Psoas muscle (tissue), 8 donors: ENCODE results near the gene FOXN4. TPM values are rescaled to one million over a fixed set of nuclear protein-coding genes. Genes with fewer than 3 reads are reported as not detected.

Experiments used
- ATAC-seq, 4 donors: fragments of 200-7000 bp; cut with Tn5 transposase; one replicate each; pipeline ENCODE4 v1.9.1; 2020; ENCODE audit warnings: moderate library complexity in 3 of 4, mild to moderate bottlenecking in 2 of 4
- DNase-seq, 2 donors: peaks; one replicate each; pipeline ENCODE4 v3.0.0-alpha.2; 2020
- H3K27ac ChIP-seq: fragments of 200-600 bp; one replicate; pipeline ENCODE4 v1.8.0; 2022
- H3K27me3 ChIP-seq, 3 donors: fragments of 200-600 bp in 1 of 3; one replicate each; pipeline versions ENCODE4 v1.6.1 to v1.8.0; 2013 to 2022; ENCODE audit warnings: low read length in 2 of 3, mild to moderate bottlenecking in 2 of 3, moderate library complexity in 1 of 3; ENCODE audit not compliant: insufficient read depth in 3 of 3
- H3K36me3 ChIP-seq, 2 donors: fragments of 200-600 bp in 1 of 2; one replicate each; pipeline versions ENCODE4 v1.6.1 to v1.8.0; 2013 to 2022; ENCODE audit warnings: low read depth in 1 of 2, mild to moderate bottlenecking in 1 of 2, moderate library complexity in 1 of 2; ENCODE audit not compliant: insufficient read depth in 1 of 2
- H3K4me1 ChIP-seq: fragments of 200-600 bp; one replicate; pipeline ENCODE4 v1.8.0; 2022
- H3K4me3 ChIP-seq: fragments of 200-600 bp; one replicate; pipeline ENCODE4 v1.8.0; 2022; ENCODE audit warnings: mild to moderate bottlenecking
- H3K9me3 ChIP-seq: fragments of 200-600 bp; one replicate; pipeline ENCODE4 v1.8.0; 2022
- WGBS, 3 donors: extraction: QIAGEN DNeasy Blood & Tissue Kit; methylation state at CpG; one replicate each; pipeline versions ENCODE4 v1.1.6 to v1.1.7; 2013; 5-methylcytosine and 5-hydroxymethylcytosine counted together
- intact Hi-C, 2 donors: fragments of 100-400 bp; cut with DNase I; formaldehyde crosslinking; loops; one replicate each; pipeline versions ENCODE4 v1.11.0 to v1.14.2; 2022
- polyA plus RNA-seq, 3 donors: library from polyadenylated mRNA; stranded (reverse); fragments of 200-250 nt; gene quantifications; one replicate each; pipeline ENCODE4 v1.2.3, GENCODE V29; 2013
- total RNA-seq, 4 donors: library from RNA; stranded (reverse); fragmentation: NEBNext Ultra II Directional in 2 of 4; extraction: Animal tissue kit (Norgen Biotek cat#: 25700) in 2 of 4; gene quantifications; one replicate each; pipeline versions ENCODE4 v1.2.1 to v1.2.4, GENCODE V29; 2021 to 2023
- TF ChIP-seq, protein P1 (sequence below): fragments of 200-600 bp; IDR thresholded peaks from one replicate; pipeline ENCODE4 v1.8.0; 2022; ENCODE audit warnings: antibody characterized with exemption
- donor health status: healthy with polysubstance abuse.
- donor health status: DM: no; HTN: no; CAD: no; lungs with moderate emphysema.
- donor health status: Bipolar disorder and iron deficiency.
- donor health status: healthy.
- donor health status: DM: yes; HTN: yes; CAD: no.
- donor health status: DM: no; HTN: no; CAD: no.
- donor health status: DM: no; HTN: no; CAD: no.
- donor health status: DM: yes; HTN: yes; CAD: no.

The FOXN4 gene
- total and polyA plus RNA-seq, 7 donors = 0.01 to 0.03 TPM; not detected in 5

DNA sequence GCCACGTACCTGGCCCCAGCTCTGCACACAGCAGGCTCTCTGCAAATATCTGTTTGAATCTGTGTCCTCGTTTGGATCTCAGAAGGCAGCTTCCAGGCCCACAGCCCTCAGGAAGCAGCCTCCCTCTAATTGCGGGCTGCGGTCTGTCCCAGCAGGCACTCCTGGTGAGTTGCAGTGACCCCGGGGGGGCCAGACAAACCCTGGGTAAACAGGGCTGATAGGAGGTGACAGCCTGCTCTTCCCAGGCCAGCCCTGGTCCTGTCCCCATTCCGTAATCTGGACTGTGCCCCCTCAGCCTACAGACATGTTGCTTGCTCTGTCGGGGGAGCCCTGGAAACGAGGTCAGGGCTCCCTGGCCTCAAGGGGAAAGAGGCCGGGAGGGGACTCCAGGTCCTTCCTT is 2.0 kb downstream of the FOXN4 start:
- Histone ChIP-seq H3K9me3 (no peaks in the 10 kb centered on the region), H3K4me3 (no peak overlapping the region), H3K36me3 (no peaks in the 10 kb centered on the region), H3K27ac (no peak overlapping the region), H3K4me1 (peaks cover 13% of the 10 kb centered on the region), H3K27me3 (peaks cover 0 to 52% (median 11%) of the 10 kb centered on the region in 3 donors)
- DNase-seq (no peak), ATAC-seq (no peak)
- WGBS, 3 donors = 73 to 84% (median 75%) methylated on average over 9 of the region's 9 CpGs
- TF ChIP-seq, protein P1, sequence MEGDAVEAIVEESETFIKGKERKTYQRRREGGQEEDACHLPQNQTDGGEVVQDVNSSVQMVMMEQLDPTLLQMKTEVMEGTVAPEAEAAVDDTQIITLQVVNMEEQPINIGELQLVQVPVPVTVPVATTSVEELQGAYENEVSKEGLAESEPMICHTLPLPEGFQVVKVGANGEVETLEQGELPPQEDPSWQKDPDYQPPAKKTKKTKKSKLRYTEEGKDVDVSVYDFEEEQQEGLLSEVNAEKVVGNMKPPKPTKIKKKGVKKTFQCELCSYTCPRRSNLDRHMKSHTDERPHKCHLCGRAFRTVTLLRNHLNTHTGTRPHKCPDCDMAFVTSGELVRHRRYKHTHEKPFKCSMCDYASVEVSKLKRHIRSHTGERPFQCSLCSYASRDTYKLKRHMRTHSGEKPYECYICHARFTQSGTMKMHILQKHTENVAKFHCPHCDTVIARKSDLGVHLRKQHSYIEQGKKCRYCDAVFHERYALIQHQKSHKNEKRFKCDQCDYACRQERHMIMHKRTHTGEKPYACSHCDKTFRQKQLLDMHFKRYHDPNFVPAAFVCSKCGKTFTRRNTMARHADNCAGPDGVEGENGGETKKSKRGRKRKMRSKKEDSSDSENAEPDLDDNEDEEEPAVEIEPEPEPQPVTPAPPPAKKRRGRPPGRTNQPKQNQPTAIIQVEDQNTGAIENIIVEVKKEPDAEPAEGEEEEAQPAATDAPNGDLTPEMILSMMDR = no peak
- intact Hi-C loops = no loop called here

DNA sequence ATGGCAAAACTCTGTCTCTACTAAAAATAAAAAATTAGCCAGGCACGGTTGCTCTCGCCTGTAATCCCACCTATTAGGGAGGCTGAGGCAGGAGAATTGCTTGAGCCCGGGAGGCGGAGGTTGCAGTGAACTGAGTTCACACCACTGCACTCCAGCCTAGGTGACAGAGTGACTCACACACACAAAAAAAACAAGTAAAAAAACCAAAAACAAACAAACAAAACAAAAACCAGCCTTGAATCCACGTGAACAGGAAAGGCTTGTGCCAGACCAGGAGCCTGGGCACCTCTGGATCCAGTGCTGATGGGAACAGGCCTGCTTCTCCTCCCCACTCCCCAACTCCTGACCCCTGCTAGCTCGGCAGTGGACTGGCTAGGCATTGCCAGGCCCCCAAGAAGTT is 3.5 kb downstream of the FOXN4 start:
- H3K9me3 ChIP-seq = no peaks in the 10 kb centered on the region
- H3K27me3 ChIP-seq = peaks cover 0 to 39% (median 11%) of the 10 kb centered on the region in 3 donors
- WGBS, 3 donors = 76 to 80% (median 76%) methylated on average over 6 of the region's 6 CpGs
- H3K36me3 ChIP-seq = no peaks in the 10 kb centered on the region
- H3K4me1 ChIP-seq = peaks cover 11% of the 10 kb centered on the region
- H3K4me3 ChIP-seq = no peak overlapping the region
- ATAC-seq (no peak), DNase-seq (no peak)
- TF ChIP-seq, protein P1 = no peak
- no peak overlapping the region for H3K27ac ChIP-seq
- intact Hi-C loops = no loop called here

DNA sequence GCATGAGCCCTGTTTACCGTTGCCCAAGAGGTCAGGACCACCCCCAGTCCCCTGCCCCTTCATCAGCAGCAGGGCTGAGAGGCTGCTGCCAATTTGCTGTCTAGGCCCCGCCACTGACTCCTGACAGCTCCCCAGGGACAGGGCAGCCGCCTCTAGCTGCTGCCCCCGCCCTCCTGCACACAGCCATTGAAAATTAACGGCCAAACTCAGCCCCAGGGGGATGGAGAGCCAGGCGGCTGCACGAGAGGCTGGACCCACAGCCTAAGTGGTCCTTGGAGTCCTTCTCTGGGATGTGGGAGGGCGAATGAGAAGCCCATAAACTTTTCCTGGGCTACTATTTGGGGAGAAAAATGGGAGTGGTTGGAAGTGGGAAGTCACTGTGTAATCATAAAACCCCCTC is 4.6 kb downstream of the FOXN4 start:
- no peak for ATAC-seq
- Histone ChIP-seq H3K36me3 (no peaks in the 10 kb centered on the region), H3K27me3 (peaks cover 0 to 31% (median 9%) of the 10 kb centered on the region in 3 donors), H3K4me3 (no peak overlapping the region), H3K27ac (no peak overlapping the region), H3K4me1 (peaks cover 6% of the 10 kb centered on the region), H3K9me3 (no peaks in the 10 kb centered on the region)
- intact Hi-C loops = no loop called here
- TF ChIP-seq, protein P1 = no peak
- 37 to 43% (median 40%) methylated on average over 8 of the region's 8 CpGs for WGBS, 3 donors
- no peak for DNase-seq

DNA sequence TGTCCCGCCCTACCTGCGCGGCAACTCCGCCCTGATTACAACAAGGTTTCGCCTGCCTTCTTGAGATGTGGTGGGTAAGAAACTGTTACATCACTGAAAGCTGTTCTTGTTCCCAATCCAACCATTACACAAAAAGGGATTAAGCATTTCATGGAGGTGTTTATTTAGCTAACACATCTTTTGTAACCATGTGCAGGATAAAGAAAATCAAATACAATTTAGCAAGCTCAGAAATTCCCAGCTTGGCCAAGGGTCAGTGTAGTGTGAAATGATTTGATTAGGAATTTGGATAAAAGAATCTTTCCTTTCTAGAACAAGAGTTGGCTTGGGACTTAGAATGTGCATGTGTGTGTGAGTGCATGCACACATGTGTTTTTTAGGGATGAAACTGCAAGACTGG is 6.3 kb downstream of the FOXN4 start:
- Histone ChIP-seq H3K27me3 (peaks cover 0 to 14% (median 7%) of the 10 kb centered on the region in 3 donors), H3K4me1 (no peaks in the 10 kb centered on the region), H3K4me3 (no peak overlapping the region), H3K27ac (no peak overlapping the region), H3K9me3 (no peaks in the 10 kb centered on the region), H3K36me3 (no peaks in the 10 kb centered on the region)
- DNase-seq (no peak), ATAC-seq (no peak)
- intact Hi-C loops = no loop called here
- TF ChIP-seq, protein P1 = no peak
- 63 to 80% (median 78%) methylated on average over 5 of the region's 5 CpGs for WGBS, 3 donors

DNA sequence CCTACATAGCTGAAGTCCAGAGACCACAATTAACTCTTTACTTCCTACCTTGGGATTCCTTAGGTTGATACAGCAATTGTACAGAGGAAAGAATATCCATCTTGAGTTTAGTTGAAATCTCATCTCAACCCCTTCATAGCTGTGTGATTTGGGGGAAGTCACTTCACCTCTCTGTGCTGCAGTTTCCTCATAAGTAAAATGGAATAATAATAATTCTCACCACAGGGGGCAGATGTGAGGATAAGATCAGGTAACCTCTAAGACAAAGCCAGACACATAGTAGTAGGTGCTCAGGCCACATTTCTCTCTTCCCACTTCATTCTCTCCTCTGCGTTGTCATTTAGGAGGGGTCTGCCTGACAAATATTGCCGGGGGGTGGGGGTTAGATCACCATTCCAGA is 6.7 kb downstream of the FOXN4 start:
- TF ChIP-seq, protein P1 = no peak
- H3K36me3 ChIP-seq = no peaks in the 10 kb centered on the region
- ATAC-seq (no peak), DNase-seq (no peak)
- intact Hi-C loops = no loop called here
- peaks cover 0 to 12% (median 7%) of the 10 kb centered on the region in 3 donors for H3K27me3 ChIP-seq
- H3K9me3 ChIP-seq = no peaks in the 10 kb centered on the region
- H3K4me1 ChIP-seq = no peaks in the 10 kb centered on the region
- H3K27ac ChIP-seq = no peak overlapping the region
- 58 to 77% (median 66%) methylated on average over 2 of the region's 2 CpGs for WGBS, 3 donors
- no peak overlapping the region for H3K4me3 ChIP-seq
